Activated effector memory CD4-positive, alpha-beta T cell treated with Interleukin-2 at 50 U/mL for 16 hours (primary cell): ENCODE measurements around the gene SNED1.
A peak's percentile ranks its signal among the peaks of the same experiment; 100 is the strongest.
"Not testable (repeated sequence)": the region's sequence is repeated elsewhere in the genome, so short reads cannot be mapped to it uniquely, and the experiment has no call there.

Source experiments
- DNase-seq: peaks from one replicate; pipeline ENCODE4 v3.0.0-alpha.2; 2020

Gene SNED1

DNA sequence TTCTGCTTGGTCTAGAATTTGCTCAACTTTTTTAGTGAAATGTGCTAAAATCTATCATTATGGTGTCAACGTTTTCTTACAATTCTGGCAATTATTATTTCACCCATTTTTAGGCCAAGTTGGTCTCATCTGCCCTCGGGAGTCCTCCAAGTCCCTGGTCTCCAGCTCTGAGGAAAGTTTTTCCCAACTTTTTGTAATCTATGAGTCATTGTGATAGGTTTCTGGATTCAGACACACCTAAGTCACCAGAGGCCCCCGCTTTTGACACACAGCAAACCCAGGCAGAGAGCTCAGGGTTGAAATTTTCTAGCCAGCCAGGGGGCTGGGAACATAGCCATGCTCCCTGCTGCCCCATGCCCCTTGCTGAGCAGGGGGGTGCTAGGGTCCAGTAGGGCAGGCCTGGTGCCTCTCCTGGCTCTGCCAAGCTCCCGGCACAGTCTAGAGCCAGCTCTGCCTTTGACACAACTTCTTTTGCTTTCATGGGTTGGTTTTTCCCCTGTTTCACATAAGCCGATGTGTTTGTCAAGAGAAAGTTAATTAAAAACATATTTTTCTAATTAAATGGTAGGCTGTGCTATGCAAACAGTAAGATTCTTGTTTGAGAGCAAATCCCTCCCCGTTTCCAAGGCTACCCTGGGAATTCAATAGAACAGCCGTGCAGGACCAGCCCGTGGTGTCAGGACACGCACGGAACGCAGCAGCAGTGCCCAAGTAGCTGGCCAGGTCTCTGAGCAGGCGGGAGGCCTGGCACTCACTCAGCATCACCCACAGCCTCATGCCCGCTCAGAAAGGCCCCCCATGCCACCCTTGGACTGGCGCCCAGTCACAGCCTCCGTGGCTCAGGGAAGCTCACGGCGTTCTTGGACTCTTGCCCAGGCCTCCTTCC is 25.5 kb upstream of the SNED1 start:
- DNase-seq: no peak

GRCh38 chr2:240974771-240975572 is 23.4 kb upstream of the SNED1 start:
- DNase-seq: no peak

- not testable (repeated sequence) for DNase-seq
Observed at GRCh38 chr2:240975903-240976302, 22.5 kb upstream of the SNED1 start.

GRCh38 chr2:240981280-240981679 is 17.1 kb upstream of the SNED1 start:
- no peak for DNase-seq

DNA sequence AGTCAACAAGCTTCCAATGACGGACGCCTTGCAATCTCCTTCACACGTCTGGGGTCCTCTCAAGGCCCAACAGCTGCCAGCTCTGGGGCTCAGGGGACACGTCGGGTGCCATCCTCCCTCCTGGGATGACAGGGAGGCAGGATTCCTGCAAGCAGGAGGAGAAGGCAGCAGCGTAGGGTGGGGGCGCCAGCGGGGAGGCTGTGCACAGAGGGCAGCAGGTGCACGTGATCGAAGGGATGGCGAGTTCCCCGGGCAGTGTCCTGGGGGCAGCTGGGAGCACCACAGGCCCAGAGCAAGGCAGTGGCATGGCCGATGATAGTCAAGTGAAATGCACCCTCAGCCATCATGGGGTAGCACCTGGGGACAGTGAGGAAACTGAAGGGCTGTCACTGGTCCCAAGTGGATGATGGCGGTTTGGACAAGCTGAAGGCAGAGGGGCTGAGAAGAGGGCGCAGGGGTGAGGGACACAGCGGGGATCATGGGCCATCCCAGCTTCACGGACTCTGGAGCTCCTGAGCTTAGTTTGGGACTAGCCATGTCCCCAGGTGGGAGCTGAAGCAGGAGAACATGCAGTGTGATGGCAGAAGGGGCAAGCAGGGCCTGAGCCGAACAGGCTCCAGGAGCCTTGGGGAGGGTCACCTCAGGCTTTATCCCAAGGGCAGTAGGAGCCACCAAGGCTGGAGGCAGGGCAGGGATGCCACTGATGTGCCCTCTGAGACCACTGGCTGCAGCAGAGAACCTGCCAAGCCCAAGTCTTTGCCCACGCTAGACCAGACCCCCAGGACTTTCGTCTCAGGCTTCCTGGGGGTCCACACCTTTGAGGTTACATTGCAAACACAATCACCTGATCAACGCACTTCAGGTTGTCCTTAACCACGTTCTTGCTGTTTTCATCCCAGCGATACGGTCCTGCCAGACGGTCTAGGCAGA is 16.3 kb upstream of the SNED1 start:
- no peak for DNase-seq

DNA sequence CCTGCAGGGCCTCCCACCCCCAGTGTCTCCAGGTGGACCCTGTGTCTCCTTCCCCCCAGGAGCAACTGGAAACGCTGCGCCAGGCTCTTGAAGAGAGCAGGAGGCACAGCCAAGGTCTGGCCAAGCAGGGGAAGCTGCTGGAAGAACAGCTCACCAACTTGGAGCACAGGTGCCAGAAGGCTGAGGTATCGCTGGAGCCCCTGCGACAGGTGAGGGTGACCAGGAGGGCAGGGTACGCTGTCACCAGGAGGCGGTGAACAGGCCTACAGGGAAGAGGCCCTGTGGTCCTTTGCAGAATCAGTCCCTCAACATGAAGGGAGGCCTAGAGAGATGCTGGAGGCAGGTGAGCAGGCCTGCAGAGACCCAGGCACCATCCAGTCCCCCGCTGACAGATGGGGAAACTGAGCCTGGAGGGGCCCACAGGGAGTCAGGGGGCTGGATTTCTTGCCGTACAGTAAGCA is 15.6 kb upstream of the SNED1 start:
- no peak for DNase-seq

GRCh38 chr2:240983361-240983995 is 14.9 kb upstream of the SNED1 start:
- DNase-seq: peak; percentile 16

GRCh38 chr2:240983996-240984498 is 14.4 kb upstream of the SNED1 start:
- no peak for DNase-seq

GRCh38 chr2:240985881-240986786 is 12.3 kb upstream of the SNED1 start:
- DNase-seq: no peak

DNA sequence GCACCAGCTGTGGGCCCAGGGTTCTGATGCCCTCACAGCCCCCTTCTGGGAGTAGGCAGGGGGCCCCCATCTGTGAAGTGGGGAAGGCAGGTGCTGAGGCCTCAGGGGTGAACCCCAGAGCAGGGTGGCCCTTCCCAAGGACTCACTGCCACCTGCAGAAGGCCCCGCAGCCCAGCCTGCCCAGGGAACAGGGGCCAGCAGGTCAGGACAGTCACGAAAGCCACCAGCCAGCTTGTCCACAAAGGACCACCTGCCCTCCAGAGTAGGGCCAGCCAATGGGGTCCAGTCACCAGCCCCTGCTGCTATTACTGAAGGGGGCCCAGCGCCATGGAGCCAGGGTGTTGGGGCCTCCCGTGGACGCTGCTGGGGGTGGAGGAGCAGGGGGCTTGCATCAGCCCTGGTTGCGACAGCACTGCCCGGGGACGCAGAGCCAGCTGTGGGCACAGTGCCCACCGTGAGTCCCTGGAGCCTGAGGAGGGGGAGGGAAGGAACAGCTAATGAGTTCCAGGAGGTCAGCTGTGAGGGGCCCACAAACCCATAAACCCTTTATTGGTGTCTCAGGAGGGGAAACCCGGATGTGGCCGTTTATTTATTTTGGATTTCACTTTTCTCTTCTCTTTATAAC is 11.5 kb upstream of the SNED1 start:
- DNase-seq: no peak

GRCh38 chr2:240987588-240987987 is 10.8 kb upstream of the SNED1 start:
- DNase-seq: no peak

DNA sequence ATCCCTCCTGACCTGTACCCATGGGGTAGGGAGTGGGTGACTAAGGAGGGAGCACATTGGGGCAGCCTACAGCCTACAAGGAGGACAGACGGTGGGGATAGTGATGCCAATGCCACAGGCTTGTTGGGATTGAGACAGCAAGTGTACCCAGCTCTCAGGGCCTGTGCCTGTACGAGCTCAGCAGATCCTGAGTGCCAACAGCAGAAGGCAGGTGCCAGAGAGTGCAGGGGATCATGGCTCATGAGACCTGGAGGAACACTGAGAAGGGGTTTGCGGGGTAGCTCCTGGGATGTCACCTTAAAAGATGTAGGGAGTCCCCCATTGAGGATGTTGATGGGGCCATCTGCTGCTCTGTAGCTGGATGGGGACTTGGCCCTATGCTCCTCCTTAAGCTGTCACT is 10.3 kb upstream of the SNED1 start:
- DNase-seq: no peak

- DNase-seq: no peak
Observed at GRCh38 chr2:240988571-240989271, 9.7 kb upstream of the SNED1 start.

- no peak for DNase-seq
Observed at GRCh38 chr2:240989451-240990265, 8.8 kb upstream of the SNED1 start.

GRCh38 chr2:240990266-240990529 is 8.2 kb upstream of the SNED1 start:
- no peak for DNase-seq

DNA sequence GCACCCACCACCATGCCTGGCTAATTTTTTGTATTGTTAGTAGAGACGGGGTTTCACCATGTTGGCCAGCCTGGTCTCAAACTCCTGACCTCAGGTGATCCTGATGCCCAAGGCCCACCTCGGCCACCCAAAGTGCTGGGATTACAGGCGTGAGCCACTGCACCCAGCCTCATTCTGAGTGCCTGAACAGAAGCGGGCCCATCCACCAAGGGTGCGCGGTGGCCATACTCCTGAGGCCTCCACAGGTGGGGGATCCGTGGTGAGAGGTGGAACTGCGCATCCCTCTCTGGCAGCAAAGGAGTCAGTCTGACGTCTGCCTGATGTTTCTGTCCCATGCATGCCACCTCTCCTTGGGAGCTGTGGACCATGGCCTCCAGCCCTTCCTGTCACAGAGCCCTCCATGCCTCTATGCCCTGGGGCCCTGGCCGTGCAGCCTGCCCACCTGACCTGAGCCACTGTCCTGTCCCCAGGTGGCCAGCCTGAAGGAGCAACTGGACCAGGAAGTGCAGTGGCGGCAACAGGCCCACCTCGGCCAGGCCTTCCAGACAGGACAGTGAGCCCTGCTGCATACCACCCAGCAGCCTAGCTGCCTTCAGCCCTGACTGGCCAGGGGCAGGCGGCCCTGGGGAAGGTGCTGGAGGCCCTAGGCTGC is 7.6 kb upstream of the SNED1 start:
- no peak for DNase-seq

- DNase-seq: no peak
Observed at GRCh38 chr2:240991378-240992263, 6.8 kb upstream of the SNED1 start.
